Thyroid gland (tissue), 4 donors: ENCODE results near the gene IKZF2.

Experiments used
- POLR2A ChIP-seq, 2 donors: fragments of 450-650 bp; IDR thresholded peaks; one replicate each; pipeline ENCODE4 v1.6.1; 2017; ENCODE audit warnings: antibody characterized with exemption in 2 of 2, mild to moderate bottlenecking in 2 of 2, moderate library complexity in 1 of 2
- TF ChIP-seq, protein P1 (sequence below), 6 experiments: fragments of 200-600 bp in 3 of 6; fragments of 450-650 bp in 3 of 6; sonication (generic) in 3 of 6; IDR thresholded peaks; one replicate each; pipeline ENCODE4 v1.5.1; 2016 to 2019; ENCODE audit warnings: antibody characterized with exemption in 6 of 6, mild to moderate bottlenecking in 2 of 6, inconsistent platforms in 1 of 6, moderate library complexity in 1 of 6

DNA sequence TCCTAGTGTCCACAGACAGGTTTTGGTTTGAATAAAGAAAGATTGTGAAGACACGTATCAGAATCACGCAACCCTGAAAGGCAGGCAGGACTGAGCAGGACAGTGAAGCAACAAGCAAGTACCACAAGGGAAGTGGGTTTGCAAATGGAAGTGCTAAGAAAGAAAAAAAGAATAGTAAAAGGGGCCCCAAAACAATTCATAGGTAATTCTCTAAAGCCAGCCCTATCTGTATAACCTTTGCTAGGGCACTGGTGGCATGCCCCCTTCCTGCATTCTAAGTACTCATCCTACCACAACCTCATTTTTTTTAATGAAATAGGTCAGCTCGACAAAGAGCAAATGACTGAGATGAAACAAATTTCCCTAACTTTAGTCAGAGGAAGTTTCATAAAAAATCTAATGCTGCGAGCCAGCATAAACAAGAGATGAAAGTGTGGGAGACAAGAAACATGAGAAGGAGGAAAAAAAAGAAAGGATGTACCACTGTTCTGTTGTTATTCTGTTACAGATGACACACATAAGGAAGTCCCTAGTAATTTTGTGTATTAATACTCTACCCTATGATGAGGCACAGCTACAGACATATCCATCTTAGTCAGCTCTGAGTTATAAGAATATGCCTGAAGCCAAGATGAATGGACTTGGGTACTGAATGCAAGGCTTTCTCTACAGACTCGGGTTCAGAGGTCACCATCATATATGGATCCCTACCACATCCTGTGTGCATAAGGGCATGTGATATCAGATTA, 32.2 kb downstream of the IKZF2 start:
- TF ChIP-seq POLR2A (IDR thresholded peaks at IDR 0.05) = no peak
- TF ChIP-seq, protein P1, sequence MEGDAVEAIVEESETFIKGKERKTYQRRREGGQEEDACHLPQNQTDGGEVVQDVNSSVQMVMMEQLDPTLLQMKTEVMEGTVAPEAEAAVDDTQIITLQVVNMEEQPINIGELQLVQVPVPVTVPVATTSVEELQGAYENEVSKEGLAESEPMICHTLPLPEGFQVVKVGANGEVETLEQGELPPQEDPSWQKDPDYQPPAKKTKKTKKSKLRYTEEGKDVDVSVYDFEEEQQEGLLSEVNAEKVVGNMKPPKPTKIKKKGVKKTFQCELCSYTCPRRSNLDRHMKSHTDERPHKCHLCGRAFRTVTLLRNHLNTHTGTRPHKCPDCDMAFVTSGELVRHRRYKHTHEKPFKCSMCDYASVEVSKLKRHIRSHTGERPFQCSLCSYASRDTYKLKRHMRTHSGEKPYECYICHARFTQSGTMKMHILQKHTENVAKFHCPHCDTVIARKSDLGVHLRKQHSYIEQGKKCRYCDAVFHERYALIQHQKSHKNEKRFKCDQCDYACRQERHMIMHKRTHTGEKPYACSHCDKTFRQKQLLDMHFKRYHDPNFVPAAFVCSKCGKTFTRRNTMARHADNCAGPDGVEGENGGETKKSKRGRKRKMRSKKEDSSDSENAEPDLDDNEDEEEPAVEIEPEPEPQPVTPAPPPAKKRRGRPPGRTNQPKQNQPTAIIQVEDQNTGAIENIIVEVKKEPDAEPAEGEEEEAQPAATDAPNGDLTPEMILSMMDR (IDR thresholded peaks at IDR 0.05) = no peak
